Upper lobe of left lung (tissue), 4 donors: ENCODE results near the gene ENGASE.

Experiments
- EP300 ChIP-seq, 4 donors: sonication (generic); formaldehyde crosslinking; IDR thresholded peaks; one replicate each; pipeline ENCODE4 v1.5.1; 2017; ENCODE audit warnings: antibody characterized with exemption in 4 of 4, control low read depth in 2 of 4
- POLR2A ChIP-seq, 4 donors: fragments of 450-650 bp; IDR thresholded peaks; one replicate each; pipeline ENCODE4 v1.5.1; 2016 to 2017; ENCODE audit warnings: antibody characterized with exemption in 4 of 4, mild to moderate bottlenecking in 2 of 4
- TF ChIP-seq, protein P1 (sequence below), 6 experiments: fragments of 450-650 bp in 4 of 6; fragments of 200-600 bp in 2 of 6; sonication (generic) in 2 of 6; IDR thresholded peaks; one replicate each; pipeline ENCODE4 v1.5.1; 2016 to 2019; ENCODE audit warnings: antibody characterized with exemption in 6 of 6

GRCh38 chr17:79115487-79115886, 40.9 kb downstream of the ENGASE start:
- TF ChIP-seq, protein P1, sequence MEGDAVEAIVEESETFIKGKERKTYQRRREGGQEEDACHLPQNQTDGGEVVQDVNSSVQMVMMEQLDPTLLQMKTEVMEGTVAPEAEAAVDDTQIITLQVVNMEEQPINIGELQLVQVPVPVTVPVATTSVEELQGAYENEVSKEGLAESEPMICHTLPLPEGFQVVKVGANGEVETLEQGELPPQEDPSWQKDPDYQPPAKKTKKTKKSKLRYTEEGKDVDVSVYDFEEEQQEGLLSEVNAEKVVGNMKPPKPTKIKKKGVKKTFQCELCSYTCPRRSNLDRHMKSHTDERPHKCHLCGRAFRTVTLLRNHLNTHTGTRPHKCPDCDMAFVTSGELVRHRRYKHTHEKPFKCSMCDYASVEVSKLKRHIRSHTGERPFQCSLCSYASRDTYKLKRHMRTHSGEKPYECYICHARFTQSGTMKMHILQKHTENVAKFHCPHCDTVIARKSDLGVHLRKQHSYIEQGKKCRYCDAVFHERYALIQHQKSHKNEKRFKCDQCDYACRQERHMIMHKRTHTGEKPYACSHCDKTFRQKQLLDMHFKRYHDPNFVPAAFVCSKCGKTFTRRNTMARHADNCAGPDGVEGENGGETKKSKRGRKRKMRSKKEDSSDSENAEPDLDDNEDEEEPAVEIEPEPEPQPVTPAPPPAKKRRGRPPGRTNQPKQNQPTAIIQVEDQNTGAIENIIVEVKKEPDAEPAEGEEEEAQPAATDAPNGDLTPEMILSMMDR (IDR thresholded peaks at IDR 0.05): no peak
- no peak for TF ChIP-seq EP300 (IDR thresholded peaks at IDR 0.05)
- TF ChIP-seq POLR2A (IDR thresholded peaks at IDR 0.05): no peak
